Activated T-helper 9 cell treated with anti-CD3 and anti-CD28 coated beads, Interleukin-2, amount 50 U/mL, for 16 hours (primary cell): ENCODE measurements around the gene CDH4.

Experiments
- DNase-seq: peaks from one replicate; pipeline ENCODE4 v3.0.0-alpha.2; 2020; ENCODE audit warnings: low read depth

Gene CDH4

DNA sequence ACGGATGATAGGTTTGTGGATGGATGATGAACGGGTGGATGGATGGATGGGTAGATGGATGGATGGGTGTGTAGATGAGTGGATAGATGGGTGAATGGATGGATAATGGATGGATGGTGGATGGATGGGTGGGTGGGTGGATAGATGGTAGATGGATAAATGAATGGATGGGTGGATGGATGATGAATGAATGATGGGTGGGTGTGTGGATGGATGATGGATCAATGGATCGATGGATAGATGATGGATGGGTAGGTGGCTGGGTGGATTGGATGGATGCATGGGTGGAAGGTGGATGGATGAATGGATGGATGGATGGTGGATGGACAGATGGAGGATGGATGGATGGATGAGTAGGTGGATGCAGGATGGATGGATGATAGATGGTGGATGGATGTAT lies 419.5 kb downstream of the CDH4 start:
- DNase-seq: no peak

DNA sequence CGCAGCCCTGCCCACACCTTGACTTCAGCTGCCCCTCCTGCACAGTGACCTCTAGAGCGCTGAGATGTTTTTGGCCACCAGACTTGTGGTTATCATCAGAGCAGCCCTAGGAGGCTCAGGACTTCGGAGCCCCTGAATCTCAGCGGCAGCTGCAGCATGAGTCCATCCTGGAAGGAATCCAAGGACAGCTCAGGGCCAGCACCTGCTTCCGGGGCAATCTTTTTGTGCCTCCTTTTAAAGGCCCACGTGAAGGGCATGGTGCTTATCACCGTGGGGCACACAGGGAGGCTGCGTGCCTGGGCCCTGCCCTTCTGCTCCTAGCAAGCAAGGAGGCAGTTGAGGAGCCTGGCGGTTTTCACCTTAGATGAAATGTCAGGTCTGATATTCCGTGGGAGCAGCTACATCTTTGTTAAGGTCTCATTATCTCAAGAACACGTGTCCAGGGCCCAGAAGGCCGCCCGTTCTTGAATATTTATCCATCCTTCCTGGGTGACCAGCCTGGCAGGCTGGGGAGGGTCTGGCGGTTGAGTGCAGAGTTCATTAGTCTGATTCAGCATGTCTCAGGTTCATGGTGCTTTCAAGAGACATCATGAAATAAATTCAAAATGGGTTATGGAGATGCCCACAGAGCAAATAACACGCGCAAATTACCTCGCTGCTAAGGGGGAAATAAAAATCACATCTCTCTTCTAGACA lies 421.2 kb downstream of the CDH4 start:
- DNase-seq: no peak

- DNase-seq: no peak
Observed at GRCh38 chr20:61674121-61674520, 422.1 kb downstream of the CDH4 start.

DNA sequence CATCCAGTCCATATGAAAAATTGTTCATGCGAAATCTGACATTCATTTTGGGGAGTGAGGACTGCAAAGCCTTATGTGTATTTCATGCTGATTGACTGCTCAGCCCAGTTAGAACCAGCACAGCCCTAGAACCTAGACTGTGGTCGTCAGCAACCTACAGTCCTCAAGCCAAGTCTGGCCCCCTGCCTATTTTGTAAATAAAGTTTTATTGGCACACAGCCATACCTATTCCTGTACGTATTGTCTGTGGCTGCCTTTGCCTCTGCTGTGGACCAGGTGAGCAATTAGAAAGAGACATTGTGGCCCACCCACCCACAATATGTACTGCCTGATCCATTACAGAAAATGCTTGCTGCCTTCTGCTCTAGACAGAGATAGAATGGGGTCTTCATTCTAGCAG lies 422.6 kb downstream of the CDH4 start:
- DNase-seq: no peak

- no peak for DNase-seq
Observed at GRCh38 chr20:61677928-61678327, 425.9 kb downstream of the CDH4 start.

- DNase-seq: no peak
Observed at GRCh38 chr20:61678437-61678836, 426.4 kb downstream of the CDH4 start.

DNA sequence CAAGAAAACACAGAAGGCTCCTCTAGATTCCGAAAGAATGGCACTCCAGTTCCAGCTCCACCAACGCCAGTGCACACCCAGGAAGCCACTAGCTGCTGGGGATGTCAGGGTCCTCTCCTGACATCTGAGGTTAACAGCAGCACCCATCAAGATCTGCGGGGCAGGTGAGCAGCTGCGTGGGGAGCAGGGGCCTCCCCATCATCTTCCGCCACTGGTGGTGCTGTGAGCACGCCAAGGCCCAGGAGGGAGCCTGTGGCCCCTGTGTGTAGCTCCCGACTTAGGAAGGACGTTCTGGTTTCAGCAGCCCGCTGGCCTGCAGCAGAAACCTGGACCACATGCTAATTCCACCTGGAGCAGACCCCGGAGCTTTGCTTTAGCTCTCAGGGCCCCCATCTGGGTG lies 427.4 kb downstream of the CDH4 start:
- no peak for DNase-seq

GRCh38 chr20:61680096-61680495 lies 428.0 kb downstream of the CDH4 start:
- DNase-seq: no peak

GRCh38 chr20:61682114-61682995 lies 430.3 kb downstream of the CDH4 start:
- DNase-seq: no peak

GRCh38 chr20:61682996-61683681 lies 431.1 kb downstream of the CDH4 start:
- DNase-seq: no peak

DNA sequence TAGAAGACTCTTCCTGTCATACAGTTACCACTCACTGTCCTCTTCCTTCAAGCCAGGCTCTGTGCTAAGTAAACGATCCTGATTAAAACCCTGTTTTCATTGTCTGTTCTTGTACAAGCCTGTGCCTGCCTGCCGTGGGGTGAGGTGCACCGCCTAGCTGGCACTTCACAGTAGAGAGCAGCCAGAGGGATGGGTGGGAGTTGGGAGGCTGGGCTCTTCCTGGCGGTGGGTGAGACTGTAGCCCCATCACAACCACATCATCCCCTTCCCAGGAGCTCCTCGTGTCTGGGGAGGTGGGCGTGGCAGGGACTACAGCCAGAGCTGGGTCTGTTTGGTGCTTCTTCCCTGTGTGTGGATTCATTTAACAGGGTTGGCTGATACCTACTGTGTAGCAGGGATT lies 431.7 kb downstream of the CDH4 start:
- no peak for DNase-seq

- DNase-seq: no peak
Observed at GRCh38 chr20:61684136-61684535, 432.1 kb downstream of the CDH4 start.

DNA sequence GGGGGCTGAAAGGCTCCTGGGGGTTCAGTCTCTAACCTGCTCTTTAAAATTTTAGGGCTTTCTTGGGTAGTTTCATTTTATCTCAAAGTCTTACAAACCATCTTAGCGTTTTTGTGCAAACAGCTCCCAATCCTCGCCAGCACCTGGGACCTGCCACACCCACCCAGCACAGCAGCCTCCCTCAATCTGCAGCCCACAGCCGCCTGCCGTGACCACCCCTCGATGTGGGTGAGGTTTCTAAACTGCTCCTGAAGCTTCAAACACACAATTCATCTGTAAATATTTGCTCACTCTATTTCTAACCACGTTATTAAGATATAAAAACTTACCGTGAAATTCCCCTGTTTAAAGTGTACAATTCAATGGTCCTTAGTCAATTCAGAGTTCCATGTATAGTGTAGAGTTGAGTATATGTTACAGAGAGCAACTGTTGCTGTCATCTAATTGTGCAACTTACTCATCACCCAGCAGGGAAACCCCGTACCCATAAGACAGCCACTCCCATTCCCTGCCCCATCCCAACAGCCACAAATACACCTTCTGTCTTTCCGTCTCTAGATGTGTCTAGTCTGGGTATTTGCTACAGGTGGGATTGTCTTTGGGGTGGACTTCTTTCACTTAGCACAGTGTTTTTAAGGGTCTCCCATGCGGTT lies 432.6 kb downstream of the CDH4 start:
- DNase-seq: no peak

GRCh38 chr20:61685462-61685861 lies 433.4 kb downstream of the CDH4 start:
- DNase-seq: no peak

DNA sequence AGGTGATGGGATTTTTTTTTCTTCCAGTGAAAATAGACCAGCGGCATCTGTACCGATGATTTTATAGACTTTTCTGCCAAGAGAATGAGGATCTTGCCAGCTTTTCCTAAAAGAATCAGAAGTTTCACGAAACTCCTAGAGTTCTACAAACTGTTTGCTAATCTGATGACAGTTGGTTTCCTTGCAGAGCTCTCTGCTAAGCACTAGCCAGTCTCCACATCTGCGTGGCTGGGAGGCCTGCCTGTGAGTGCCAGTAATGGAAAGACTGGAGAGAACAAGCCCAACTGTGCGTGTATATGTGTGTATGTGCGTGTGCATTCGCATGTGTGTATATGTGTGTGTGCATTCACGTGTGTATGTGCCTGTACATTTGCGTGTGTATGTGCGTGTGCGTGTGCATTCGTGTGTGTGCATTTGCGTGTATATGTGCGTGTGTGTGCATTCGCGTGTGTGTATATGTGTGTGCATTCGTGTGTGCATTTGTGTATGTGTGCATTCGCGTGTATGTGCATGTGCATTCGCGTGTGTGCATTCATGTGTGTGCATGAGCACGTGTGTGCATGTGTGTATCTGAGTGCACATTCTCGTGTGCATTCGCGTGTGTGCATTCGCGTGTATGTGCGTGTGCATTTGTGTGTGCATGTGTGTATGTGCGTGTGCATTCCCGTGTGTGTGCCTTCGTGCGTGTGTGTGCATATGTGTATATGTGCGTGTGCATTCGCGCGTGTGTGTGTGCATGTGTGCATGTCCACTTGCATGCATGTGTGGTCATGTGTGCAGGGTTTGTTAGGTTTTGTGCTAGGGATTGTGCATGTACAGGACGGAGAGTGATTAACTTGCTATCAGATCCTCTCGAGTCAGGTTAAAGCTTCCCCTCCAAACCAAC lies 434.2 kb downstream of the CDH4 start:
- DNase-seq: no peak

GRCh38 chr20:61688411-61688810 lies 436.4 kb downstream of the CDH4 start:
- no peak for DNase-seq

- DNase-seq: no peak
Observed at GRCh38 chr20:61690150-61690549, 438.1 kb downstream of the CDH4 start.

DNA sequence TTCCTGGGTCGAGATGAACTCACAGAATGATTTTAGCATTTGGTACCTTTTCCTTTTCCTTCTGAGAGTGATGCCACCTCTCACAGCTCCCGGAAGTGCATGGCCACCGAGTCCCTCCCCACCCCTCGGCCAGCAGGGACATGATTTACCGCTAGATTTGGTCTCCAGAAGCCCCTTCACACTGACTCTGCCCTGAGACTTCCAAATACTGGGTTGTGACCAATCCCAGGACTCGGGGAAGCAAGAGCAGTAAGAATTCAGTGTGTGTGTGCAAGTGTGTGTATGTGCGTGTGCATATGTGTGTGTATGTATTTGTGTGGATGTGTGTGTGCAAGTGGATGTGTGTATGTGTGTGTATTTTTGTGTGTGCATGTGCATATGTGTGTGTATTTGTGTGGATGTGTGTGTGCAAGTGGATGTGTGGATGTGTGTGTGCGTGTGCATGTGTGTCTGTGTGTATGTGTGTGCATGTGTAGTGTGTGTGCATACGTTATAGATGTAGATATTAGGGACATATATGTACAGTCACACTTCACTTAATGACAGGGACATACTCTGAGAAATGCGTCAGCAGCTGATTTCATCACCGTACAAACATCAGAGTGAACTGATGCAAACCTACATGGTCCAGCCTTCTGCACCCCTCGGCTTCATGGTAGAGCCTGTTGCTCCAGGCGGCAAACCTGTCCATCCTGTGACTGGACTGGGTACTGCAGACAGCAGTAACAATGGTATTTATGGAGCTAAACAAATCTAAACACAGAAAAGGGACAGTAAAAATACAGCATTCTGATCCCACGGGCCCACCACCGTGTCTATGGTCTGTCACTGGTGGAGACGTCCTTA lies 439.2 kb downstream of the CDH4 start:
- no peak for DNase-seq

GRCh38 chr20:61691978-61692377 lies 439.9 kb downstream of the CDH4 start:
- no peak for DNase-seq

DNA sequence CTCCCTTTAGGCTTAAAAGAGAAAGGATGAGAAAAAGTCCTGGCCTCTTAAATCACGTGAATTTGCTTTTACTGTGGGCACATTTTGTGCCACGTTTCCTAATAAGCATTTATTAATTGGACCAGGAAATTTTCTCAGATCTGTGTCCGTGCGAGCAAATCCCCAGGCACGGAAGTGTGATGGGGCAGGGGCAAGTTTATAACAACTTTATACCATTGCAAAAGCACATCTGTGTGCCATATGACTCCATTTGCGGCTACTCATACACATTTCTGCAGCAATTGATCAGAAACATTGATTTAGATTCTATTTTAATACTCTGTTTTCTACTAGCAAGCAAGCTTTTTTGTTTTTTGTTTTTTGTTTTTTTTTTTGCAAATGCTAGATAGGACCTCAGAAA lies 440.4 kb downstream of the CDH4 start:
- DNase-seq: no peak
